ENCODE data around the gene ZNF219. TPM values are rescaled to one million over a fixed set of nuclear protein-coding genes. Genes with fewer than 3 reads are reported as not detected.

Gene ZNF219
- polyA plus RNA-seq, 3 donors, result 14.4 to 56.1 (median 18.6) TPM

GRCh38 chr14:21073921-21074320, 24.5 kb downstream of the ZNF219 start:
- H3K27ac ChIP-seq (ENCODE audit: low read depth, low read length), result no peak overlapping the region
- WGBS, 3 donors, result 88 to 93% (median 92%) methylated on average over 9 of the region's 9 CpGs

- 68 to 84% (median 78%) methylated on average over 9 of the region's 9 CpGs for WGBS, 3 donors
- H3K27ac ChIP-seq (ENCODE audit: low read depth, low read length), result no peak overlapping the region
Observed at GRCh38 chr14:21072781-21073339, 25.6 kb downstream of the ZNF219 start.

- WGBS, 3 donors, result 12 to 55% (median 21%) methylated on average over 4 of the region's 4 CpGs
- peak overlapping the region; percentile 8 for H3K27ac ChIP-seq (ENCODE audit: low read depth, low read length)
Observed at GRCh38 chr14:21072031-21072473, 26.4 kb downstream of the ZNF219 start.

- H3K27ac ChIP-seq (ENCODE audit: low read depth, low read length), result no peak overlapping the region
- WGBS, 3 donors, result 1 to 2% (median 1%) methylated on average over 33 to 37 of the region's 37 CpGs
Observed at GRCh38 chr14:21071225-21072030, 27.0 kb downstream of the ZNF219 start.

- H3K27ac ChIP-seq (ENCODE audit: low read depth, low read length), result no peak overlapping the region
- 1% methylated on average over 23 of the region's 23 CpGs for WGBS, 3 donors
Observed at GRCh38 chr14:21070610-21071224, 27.7 kb downstream of the ZNF219 start.

- WGBS, 3 donors, result 0 to 1% (median 1%) methylated on average over 3 to 61 of the region's 63 CpGs
- no peak within 1 kb of the TSS for H3K27ac ChIP-seq (ENCODE audit: low read depth, low read length)
Observed at GRCh38 chr14:21070083-21070609, 28.3 kb downstream of the ZNF219 start, which contains the start of gene ARHGEF40. ARHGEF40 (plus strand) TSS chr14:21070304; CDS start chr14:21070397, 93 bp downstream.

- H3K27ac ChIP-seq (ENCODE audit: low read depth, low read length), result no peak overlapping the region
- 1 to 3% (median 1%) methylated on average over 36 to 40 of the region's 40 CpGs for WGBS, 3 donors
Observed at GRCh38 chr14:21069388-21070082, 28.9 kb downstream of the ZNF219 start.

GRCh38 chr14:21068521-21069387, 29.7 kb downstream of the ZNF219 start:
- no peak overlapping the region for H3K27ac ChIP-seq (ENCODE audit: low read depth, low read length)
- 1 to 9% (median 2%) methylated on average over 45 of the region's 45 CpGs for WGBS, 3 donors

GRCh38 chr14:21066882-21067502, 31.5 kb downstream of the ZNF219 start:
- H3K27ac ChIP-seq (ENCODE audit: low read depth, low read length), result no peak overlapping the region
- 65 to 84% (median 84%) methylated on average over 7 of the region's 7 CpGs for WGBS, 3 donors

GRCh38 chr14:21063479-21063878, 35.0 kb downstream of the ZNF219 start:
- 59 to 81% (median 61%) methylated on average over 3 of the region's 3 CpGs for WGBS, 3 donors
- no peak overlapping the region for H3K27ac ChIP-seq (ENCODE audit: low read depth, low read length)

- WGBS, 3 donors, result 85 to 94% (median 90%) methylated on average over 3 of the region's 3 CpGs
- no peak overlapping the region for H3K27ac ChIP-seq (ENCODE audit: low read depth, low read length)
Observed at GRCh38 chr14:21061347-21061668, 37.1 kb downstream of the ZNF219 start.

- H3K27ac ChIP-seq (ENCODE audit: low read depth, low read length), result no peak overlapping the region
- WGBS, 3 donors, result 32 to 77% (median 71%) methylated on average over 13 of the region's 13 CpGs
Observed at GRCh38 chr14:21060614-21061346, 37.7 kb downstream of the ZNF219 start.

GRCh38 chr14:21059842-21060613, 38.4 kb downstream of the ZNF219 start:
- H3K27ac ChIP-seq (ENCODE audit: low read depth, low read length), result no peak overlapping the region
- WGBS, 3 donors, result 68 to 82% (median 76%) methylated on average over 8 of the region's 8 CpGs

GRCh38 chr14:21058903-21059302, 39.6 kb downstream of the ZNF219 start:
- no peak overlapping the region for H3K27ac ChIP-seq (ENCODE audit: low read depth, low read length)
- WGBS, 3 donors, result 86 to 92% (median 89%) methylated on average over 5 of the region's 5 CpGs

GRCh38 chr14:21057803-21058675, 40.4 kb downstream of the ZNF219 start, which contains the start of gene RNASE8:
RNASE8 (plus strand) TSS chr14:21057822; CDS start chr14:21057893, 71 bp downstream.
- H3K27ac ChIP-seq (ENCODE audit: low read depth, low read length), result no peak within 1 kb of the TSS
- 70 to 77% (median 71%) methylated on average over 8 of the region's 8 CpGs for WGBS, 3 donors

Data from adipose tissue (tissue), 3 donors.